Activated CD4-positive, CD25-positive, alpha-beta regulatory T cell treated with anti-CD3 and anti-CD28 coated beads, Interleukin-2, amount 50 U/mL, for 24 hours (primary cell): ENCODE data around the gene FRMPD1.

Experiments used
- ATAC-seq, 2 donors: fragments of 150-1000 bp; cut with Tn5 transposase; one replicate each; pipeline ENCODE4 v1.10.0; 2021; ENCODE audit warnings: mild to moderate bottlenecking in 1 of 2, moderate library complexity in 1 of 2

Gene FRMPD1

GRCh38 chr9:37784616-37785483 is 134.1 kb downstream of the FRMPD1 start, which contains the start of gene EXOSC3:
Gene EXOSC3, minus strand, starts transcription at chr9:37785064. Its CDS starts 20 bp downstream, at chr9:37785044.
- peak; percentile 92 for ATAC-seq

GRCh38 chr9:37787059-37787458 is 136.3 kb downstream of the FRMPD1 start:
- no peak for ATAC-seq

GRCh38 chr9:37788332-37788731 is 137.6 kb downstream of the FRMPD1 start:
- no peak for ATAC-seq

- no peak for ATAC-seq
Observed at GRCh38 chr9:37790096-37790495, 139.3 kb downstream of the FRMPD1 start.

- ATAC-seq: no peak
Observed at GRCh38 chr9:37792122-37792521, 141.4 kb downstream of the FRMPD1 start.

- no peak for ATAC-seq
Observed at GRCh38 chr9:37796232-37796631, 145.5 kb downstream of the FRMPD1 start.
